Keratinocyte (primary cell): ENCODE measurements around the gene SULT4A1. TPM values are rescaled to one million over a fixed set of nuclear protein-coding genes. Genes with fewer than 3 reads are reported as not detected.
A peak's percentile ranks its signal among the peaks of the same experiment; 100 is the strongest.

Experiments used
- DNase-seq: peaks from one replicate; pipeline ENCODE4 v3.0.0-alpha.2; 2011; ENCODE audit warnings: low read depth, missing footprints, low spot score
- FAIRE-seq: peaks from 2 replicates; lab custom pipeline; 2011; peaks lifted over from hg19 to GRCh38; lab: Jason Lieb, UNC
- H2AFZ ChIP-seq: 2 replicates; pipeline ENCODE4 v1.6.0; 2012; ENCODE audit warnings: low read length, control low read depth, inconsistent platforms; ENCODE audit not compliant: control insufficient read depth
- H3K27ac ChIP-seq: 2 replicates; pipeline ENCODE4 v1.5.1; 2011; ENCODE audit warnings: low read length; ENCODE audit not compliant: control insufficient read depth, insufficient read depth
- H3K27me3 ChIP-seq: 3 replicates; pipeline ENCODE4 v1.6.0; 2011; ENCODE audit warnings: low read length; ENCODE audit not compliant: control insufficient read depth, insufficient read depth; ENCODE audit errors: extremely low read depth
- H3K36me3 ChIP-seq, 2 experiments: 2 replicates in 1 of 2; 3 replicates in 1 of 2; pipeline ENCODE4 v1.5.1; 2011; ENCODE audit warnings: low read length in 2 of 2, mild to moderate bottlenecking in 1 of 2; ENCODE audit not compliant: control insufficient read depth in 2 of 2, insufficient read depth in 2 of 2; ENCODE audit errors: extremely low read depth in 1 of 2
- H3K4me1 ChIP-seq: 3 replicates; pipeline ENCODE4 v1.5.1; 2011; ENCODE audit warnings: low read length; ENCODE audit not compliant: control insufficient read depth, insufficient read depth; ENCODE audit errors: extremely low read depth
- H3K4me2 ChIP-seq: 3 replicates; pipeline ENCODE4 v1.6.0; 2011; ENCODE audit warnings: low read depth, low read length; ENCODE audit not compliant: control insufficient read depth, insufficient read depth; ENCODE audit errors: extremely low read depth
- H3K4me3 ChIP-seq, 3 experiments: fragments of 200-600 bp in 1 of 3; sonication (generic) in 1 of 3; 2 replicates in 2 of 3; 3 replicates in 1 of 3; pipeline ENCODE4 v1.5.1; 2011 to 2016; ENCODE audit warnings: low read length in 3 of 3, mild to moderate bottlenecking in 3 of 3, control low read depth in 2 of 3, inconsistent platforms in 1 of 3, low read depth in 1 of 3, mixed read lengths in 1 of 3, mixed run types in 1 of 3, moderate library complexity in 1 of 3; ENCODE audit not compliant: control insufficient read depth in 2 of 3, insufficient read depth in 2 of 3; ENCODE audit errors: extremely low read depth in 1 of 3
- H3K79me2 ChIP-seq: 2 replicates; pipeline ENCODE4 v1.6.0; 2012; ENCODE audit warnings: low read length; ENCODE audit not compliant: control insufficient read depth, insufficient read depth
- H3K9ac ChIP-seq: 3 replicates; pipeline ENCODE4 v1.6.0; 2011; ENCODE audit warnings: low read length; ENCODE audit not compliant: control insufficient read depth, insufficient read depth; ENCODE audit errors: extremely low read depth
- H3K9me1 ChIP-seq: 3 replicates; pipeline ENCODE4 v1.6.0; 2011; ENCODE audit warnings: low read length; ENCODE audit not compliant: control insufficient read depth, insufficient read depth; ENCODE audit errors: extremely low read depth
- H3K9me3 ChIP-seq: 2 replicates; pipeline ENCODE4 v1.5.1; 2012; ENCODE audit warnings: low read depth, low read length; ENCODE audit not compliant: control insufficient read depth
- H4K20me1 ChIP-seq: 3 replicates; pipeline ENCODE4 v1.6.0; 2011; ENCODE audit warnings: low read length; ENCODE audit not compliant: control insufficient read depth, insufficient read depth; ENCODE audit errors: extremely low read depth
- EZH2 ChIP-seq: IDR thresholded peaks from one replicate; pipeline ENCODE4 v1.6.1; 2012; ENCODE audit warnings: inconsistent platforms, mild to moderate bottlenecking, low read length, moderate library complexity
- dilution Hi-C: fragments of 300-500 bp; cut with MboI; formaldehyde crosslinking; loops from one replicate; pipeline ENCODE4 v1.7.0; 2020; ENCODE audit warnings: low sequenced_read_pairs; ENCODE audit not compliant: extremely low pct_ligation_motif_present
- polyA plus RNA-seq, 5 experiments: library from polyadenylated mRNA; depleted of rRNA in 3 of 5; stranded (reverse) in 3 of 5; stranded (forward) in 1 of 5; unstranded in 1 of 5; fragments of >200 nt; gene quantifications; 1 replicate in 1 of 5; 2 replicates in 3 of 5; 3 replicates in 1 of 5; pipeline versions ENCODE4 v1.2.1 to v1.2.3, GENCODE V29; 2011 to 2012; ENCODE audit warnings: missing spikeins in 2 of 5, low read depth in 1 of 5, low replicate concordance in 1 of 5
- TF ChIP-seq, protein P1 (sequence below), 3 experiments: IDR thresholded peaks in 1 of 3; conservative IDR thresholded peaks in 1 of 3; optimal IDR thresholded peaks in 1 of 3; 2 replicates in 2 of 3; 3 replicates in 1 of 3; pipeline versions ENCODE3 to v1.5.1; 2011; ENCODE audit warnings: low read length in 3 of 3, mild to moderate bottlenecking in 3 of 3, moderate library complexity in 2 of 3, control low read depth in 1 of 3, inconsistent platforms in 1 of 3; ENCODE audit not compliant: insufficient read depth in 2 of 3; ENCODE audit errors: extremely low read depth in 1 of 3

SULT4A1 gene
- polyA plus RNA-seq, 1 donor (not counting 4 experiments of a cell fraction or from before 2014, with no cell fraction given), result 0.26 TPM

DNA sequence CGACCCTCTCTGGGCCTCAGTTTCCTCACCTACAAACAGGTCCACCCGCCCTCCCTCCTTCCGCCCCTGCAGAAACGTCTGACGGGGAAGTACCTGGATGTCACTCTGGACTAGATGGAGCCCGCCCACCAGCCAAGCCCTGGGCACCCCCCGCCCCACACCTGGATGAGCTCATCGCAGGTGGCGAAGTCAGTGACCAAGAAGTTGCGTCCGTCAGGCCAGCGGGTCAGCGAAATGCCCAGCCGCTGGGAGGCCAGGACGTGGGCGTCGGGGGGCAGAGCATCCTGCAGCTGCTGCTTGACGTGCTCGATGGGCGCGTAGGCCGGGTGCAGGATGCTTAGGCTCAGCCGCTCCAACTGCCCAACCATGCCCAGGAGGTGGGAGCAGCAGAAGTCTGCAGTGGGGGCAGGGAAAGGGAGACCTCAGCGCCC lies 28.6 kb upstream of the SULT4A1 start:
- Histone ChIP-seq H3K9me3 (no peaks in the 10 kb centered on the region), H3K4me1 (peaks cover 5% of the 10 kb centered on the region), H3K4me2 (peak overlapping the region; percentile 50), H3K27ac (no peak overlapping the region), H3K79me2 (no peaks in the 10 kb centered on the region), H3K36me3 (no peaks in the 10 kb centered on the region), H3K27me3 (peaks cover 51% of the 10 kb centered on the region), H3K9ac (no peak overlapping the region), H3K4me3 (no peak overlapping the region), H2AFZ (no peak overlapping the region), H3K9me1 (no peaks in the 10 kb centered on the region), H4K20me1 (no peaks in the 10 kb centered on the region)
- TF ChIP-seq, protein P1, sequence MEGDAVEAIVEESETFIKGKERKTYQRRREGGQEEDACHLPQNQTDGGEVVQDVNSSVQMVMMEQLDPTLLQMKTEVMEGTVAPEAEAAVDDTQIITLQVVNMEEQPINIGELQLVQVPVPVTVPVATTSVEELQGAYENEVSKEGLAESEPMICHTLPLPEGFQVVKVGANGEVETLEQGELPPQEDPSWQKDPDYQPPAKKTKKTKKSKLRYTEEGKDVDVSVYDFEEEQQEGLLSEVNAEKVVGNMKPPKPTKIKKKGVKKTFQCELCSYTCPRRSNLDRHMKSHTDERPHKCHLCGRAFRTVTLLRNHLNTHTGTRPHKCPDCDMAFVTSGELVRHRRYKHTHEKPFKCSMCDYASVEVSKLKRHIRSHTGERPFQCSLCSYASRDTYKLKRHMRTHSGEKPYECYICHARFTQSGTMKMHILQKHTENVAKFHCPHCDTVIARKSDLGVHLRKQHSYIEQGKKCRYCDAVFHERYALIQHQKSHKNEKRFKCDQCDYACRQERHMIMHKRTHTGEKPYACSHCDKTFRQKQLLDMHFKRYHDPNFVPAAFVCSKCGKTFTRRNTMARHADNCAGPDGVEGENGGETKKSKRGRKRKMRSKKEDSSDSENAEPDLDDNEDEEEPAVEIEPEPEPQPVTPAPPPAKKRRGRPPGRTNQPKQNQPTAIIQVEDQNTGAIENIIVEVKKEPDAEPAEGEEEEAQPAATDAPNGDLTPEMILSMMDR (optimal IDR thresholded peaks at IDR 0.05 in 1 of 3, IDR thresholded peaks at IDR 0.05 in 1 of 3, conservative IDR thresholded peaks at IDR 0.05 in 1 of 3; ENCODE audit: extremely low read depth in 1 of 3, insufficient read depth in 2 of 3, low read length in 3 of 3), result no peak
- no peak for TF ChIP-seq EZH2
- DNase-seq (no peak), FAIRE-seq (no peak)
- dilution Hi-C loops, result no loop called here

DNA sequence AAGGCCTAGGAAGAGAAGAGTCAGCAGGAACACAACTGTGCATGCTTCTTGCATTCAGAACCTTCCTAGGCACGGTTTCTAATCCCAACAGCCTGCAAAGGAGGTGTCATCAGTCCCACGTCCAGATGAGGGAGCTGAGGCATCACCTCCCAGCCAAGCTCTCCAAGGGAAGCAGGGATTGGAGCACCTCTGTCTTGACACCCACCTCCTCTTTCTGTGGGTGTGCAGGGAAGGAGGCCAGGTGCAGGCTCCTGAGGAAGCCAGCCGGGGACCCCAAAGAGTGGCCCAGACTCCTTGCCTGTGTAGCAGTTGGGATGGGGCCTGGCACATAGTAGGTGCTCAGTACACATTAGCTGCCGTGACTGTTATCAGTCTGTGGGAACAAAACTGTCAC lies 27.5 kb upstream of the SULT4A1 start:
- Histone ChIP-seq H3K9me1 (no peaks in the 10 kb centered on the region), H3K9ac (no peak overlapping the region), H3K27ac (no peak overlapping the region), H4K20me1 (no peaks in the 10 kb centered on the region), H3K4me1 (peaks cover 5% of the 10 kb centered on the region), H3K27me3 (peaks cover 51% of the 10 kb centered on the region), H3K79me2 (no peaks in the 10 kb centered on the region), H3K36me3 (no peaks in the 10 kb centered on the region), H3K9me3 (no peaks in the 10 kb centered on the region), H2AFZ (no peak overlapping the region), H3K4me2 (no peak overlapping the region), H3K4me3 (no peak overlapping the region)
- DNase-seq, result no peak
- dilution Hi-C loops, result no loop called here
- no peak for TF ChIP-seq EZH2
- TF ChIP-seq, protein P1 (optimal IDR thresholded peaks at IDR 0.05 in 1 of 3, IDR thresholded peaks at IDR 0.05 in 1 of 3, conservative IDR thresholded peaks at IDR 0.05 in 1 of 3; ENCODE audit: extremely low read depth in 1 of 3, insufficient read depth in 2 of 3, low read length in 3 of 3), result peak; percentile 31 to 74 (median 60)
- peak; percentile 41 for FAIRE-seq
